Activated CD8-positive, alpha-beta memory T cell treated with anti-CD3 and anti-CD28 coated beads, Interleukin-2, amount 50 U/mL, for 24 hours (primary cell): ENCODE measurements around the gene EDA.

Source experiments
- DNase-seq: peaks from one replicate; pipeline ENCODE4 v3.0.0-alpha.2; 2020; ENCODE audit errors: extremely low read depth

Gene EDA

GRCh38 chrX:70062961-70063550 lies 447.1 kb downstream of the EDA start:
- DNase-seq: no peak

- DNase-seq: no peak
Observed at GRCh38 chrX:70066646-70067045, 450.7 kb downstream of the EDA start.

- no peak for DNase-seq
Observed at GRCh38 chrX:70079297-70079696, 463.4 kb downstream of the EDA start.

- no peak for DNase-seq
Observed at GRCh38 chrX:70079870-70080269, 464.0 kb downstream of the EDA start.

- DNase-seq: no peak
Observed at GRCh38 chrX:70082723-70083122, 466.8 kb downstream of the EDA start.

- no peak for DNase-seq
Observed at GRCh38 chrX:70084592-70085240, 468.8 kb downstream of the EDA start.

- DNase-seq: no peak
Observed at GRCh38 chrX:70087857-70088630, 472.1 kb downstream of the EDA start.

GRCh38 chrX:70088751-70089150 lies 472.8 kb downstream of the EDA start:
- no peak for DNase-seq
